PFSK-1 (cell line): ENCODE measurements around the gene MIOS.

Experiments used
- FOXP2 ChIP-seq: optimal IDR thresholded peaks from 2 replicates; pipeline ENCODE3; 2011; ENCODE audit warnings: borderline replicate concordance, control low read depth, inconsistent platforms; ENCODE audit not compliant: insufficient read depth; ENCODE audit errors: extremely low read length, extremely low read depth
- POLR2AphosphoS5 ChIP-seq: IDR thresholded peaks from 2 replicates; pipeline ENCODE4 v1.6.1; 2012; ENCODE audit warnings: low read depth, mild to moderate bottlenecking, control low read depth, low read length, moderate library complexity
- SIN3A ChIP-seq: IDR thresholded peaks from 2 replicates; pipeline ENCODE4 v1.6.1; 2012; ENCODE audit warnings: mild to moderate bottlenecking, low read length, moderate library complexity, borderline replicate concordance; ENCODE audit not compliant: insufficient read depth
- TAF1 ChIP-seq: IDR thresholded peaks from 2 replicates; pipeline ENCODE4 v1.6.1; 2012; ENCODE audit warnings: low read length, control low read depth, borderline replicate concordance; ENCODE audit not compliant: insufficient read depth
- TF ChIP-seq, protein P1 (sequence below), 2 experiments: IDR thresholded peaks; 2 replicates each; pipeline versions ENCODE4 v1.6.1 to v1.8.0; 2011 to 2012; ENCODE audit warnings: low read depth in 2 of 2, low read length in 2 of 2, control low read depth in 1 of 2, inconsistent platforms in 1 of 2, mild to moderate bottlenecking in 1 of 2, moderate library complexity in 1 of 2; ENCODE audit not compliant: insufficient read depth in 1 of 2

MIOS gene

GRCh38 chr7:7620644-7621210, 54.0 kb downstream of the MIOS start:
- TF ChIP-seq, protein P1, sequence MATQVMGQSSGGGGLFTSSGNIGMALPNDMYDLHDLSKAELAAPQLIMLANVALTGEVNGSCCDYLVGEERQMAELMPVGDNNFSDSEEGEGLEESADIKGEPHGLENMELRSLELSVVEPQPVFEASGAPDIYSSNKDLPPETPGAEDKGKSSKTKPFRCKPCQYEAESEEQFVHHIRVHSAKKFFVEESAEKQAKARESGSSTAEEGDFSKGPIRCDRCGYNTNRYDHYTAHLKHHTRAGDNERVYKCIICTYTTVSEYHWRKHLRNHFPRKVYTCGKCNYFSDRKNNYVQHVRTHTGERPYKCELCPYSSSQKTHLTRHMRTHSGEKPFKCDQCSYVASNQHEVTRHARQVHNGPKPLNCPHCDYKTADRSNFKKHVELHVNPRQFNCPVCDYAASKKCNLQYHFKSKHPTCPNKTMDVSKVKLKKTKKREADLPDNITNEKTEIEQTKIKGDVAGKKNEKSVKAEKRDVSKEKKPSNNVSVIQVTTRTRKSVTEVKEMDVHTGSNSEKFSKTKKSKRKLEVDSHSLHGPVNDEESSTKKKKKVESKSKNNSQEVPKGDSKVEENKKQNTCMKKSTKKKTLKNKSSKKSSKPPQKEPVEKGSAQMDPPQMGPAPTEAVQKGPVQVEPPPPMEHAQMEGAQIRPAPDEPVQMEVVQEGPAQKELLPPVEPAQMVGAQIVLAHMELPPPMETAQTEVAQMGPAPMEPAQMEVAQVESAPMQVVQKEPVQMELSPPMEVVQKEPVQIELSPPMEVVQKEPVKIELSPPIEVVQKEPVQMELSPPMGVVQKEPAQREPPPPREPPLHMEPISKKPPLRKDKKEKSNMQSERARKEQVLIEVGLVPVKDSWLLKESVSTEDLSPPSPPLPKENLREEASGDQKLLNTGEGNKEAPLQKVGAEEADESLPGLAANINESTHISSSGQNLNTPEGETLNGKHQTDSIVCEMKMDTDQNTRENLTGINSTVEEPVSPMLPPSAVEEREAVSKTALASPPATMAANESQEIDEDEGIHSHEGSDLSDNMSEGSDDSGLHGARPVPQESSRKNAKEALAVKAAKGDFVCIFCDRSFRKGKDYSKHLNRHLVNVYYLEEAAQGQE (IDR thresholded peaks at IDR 0.05; ENCODE audit: insufficient read depth in 1 of 2, low read depth in 2 of 2, low read length in 2 of 2), result no peak
- TF ChIP-seq SIN3A (no peak), FOXP2 (no peak), TAF1 (no peak), POLR2AphosphoS5 (no peak)

DNA sequence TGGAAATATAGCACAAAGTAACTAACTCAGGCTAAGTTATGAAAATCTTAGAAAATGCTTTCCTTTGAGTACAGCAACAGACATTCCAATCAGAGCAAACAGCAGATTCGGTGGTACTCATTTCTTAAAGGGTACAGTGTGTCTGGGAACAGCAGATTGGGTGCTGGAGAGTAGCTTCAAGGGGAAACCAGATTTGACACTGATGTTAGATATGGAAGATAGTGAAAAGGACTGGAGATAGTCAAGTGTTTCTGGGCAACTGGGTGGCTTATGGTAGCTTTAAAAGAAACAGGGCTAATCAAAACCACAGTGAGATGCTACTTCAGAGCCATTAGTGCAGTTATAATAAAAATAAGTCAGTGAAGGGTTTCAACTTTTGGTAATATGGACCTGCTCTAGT, 61.8 kb downstream of the MIOS start:
- TF ChIP-seq POLR2AphosphoS5, result no peak
- no peak for TF ChIP-seq FOXP2
- TF ChIP-seq TAF1, result no peak
- TF ChIP-seq SIN3A, result no peak
- TF ChIP-seq, protein P1 (IDR thresholded peaks at IDR 0.05; ENCODE audit: insufficient read depth in 1 of 2, low read depth in 2 of 2, low read length in 2 of 2), result no peak

DNA sequence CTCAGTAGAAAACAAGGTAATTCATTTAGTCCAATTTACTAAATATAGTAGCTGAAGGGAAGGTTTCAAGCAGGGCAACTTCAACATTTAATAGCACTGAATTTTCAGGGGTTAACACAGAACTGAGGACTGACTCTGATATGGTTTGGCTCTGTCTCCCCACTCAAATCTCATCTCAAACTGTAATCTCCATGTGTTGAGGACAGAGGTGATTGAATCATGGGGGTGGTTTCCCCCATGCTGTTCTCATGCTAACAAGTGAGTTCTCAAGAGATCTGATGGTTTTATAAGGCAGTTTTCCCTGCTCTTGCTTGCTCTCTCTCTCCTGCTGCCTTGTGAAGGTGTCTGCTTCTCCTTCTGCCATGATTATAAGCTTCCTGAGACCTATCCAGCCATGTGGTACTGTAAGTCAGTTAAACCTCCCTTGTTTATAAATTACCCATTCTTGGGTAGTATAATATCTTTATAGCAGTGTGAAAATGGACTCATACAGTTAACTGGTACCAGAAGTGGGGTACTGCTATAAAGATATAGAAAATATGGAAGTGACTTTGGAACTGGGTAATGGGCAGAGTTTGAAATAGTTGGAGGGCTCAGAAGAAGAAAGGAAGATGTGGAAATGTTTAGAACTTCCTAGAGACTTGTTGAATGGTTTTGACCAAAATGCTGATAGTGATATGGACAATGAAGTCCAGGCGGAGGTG, 64.1 kb downstream of the MIOS start:
- TF ChIP-seq FOXP2, result no peak
- TF ChIP-seq, protein P1 (IDR thresholded peaks at IDR 0.05; ENCODE audit: insufficient read depth in 1 of 2, low read depth in 2 of 2, low read length in 2 of 2), result no peak
- TF ChIP-seq SIN3A, result no peak
- TF ChIP-seq POLR2AphosphoS5, result no peak
- no peak for TF ChIP-seq TAF1

GRCh38 chr7:7639421-7639820, 72.7 kb downstream of the MIOS start:
- TF ChIP-seq SIN3A (no peak), TAF1 (no peak), FOXP2 (no peak), POLR2AphosphoS5 (no peak)
- TF ChIP-seq, protein P1 (IDR thresholded peaks at IDR 0.05; ENCODE audit: insufficient read depth in 1 of 2, low read depth in 2 of 2, low read length in 2 of 2), result no peak
